CD4-positive, CD25-positive, alpha-beta regulatory T cell (primary cell): ENCODE data around the gene GPER1. TPM values are rescaled to one million over a fixed set of nuclear protein-coding genes. Genes with fewer than 3 reads are reported as not detected.
A peak's percentile ranks its signal among the peaks of the same experiment; 100 is the strongest.

ENCODE experiments used
- ATAC-seq, 2 donors: fragments of 150-1000 bp; cut with Tn5 transposase; one replicate each; pipeline ENCODE4 v1.10.0; 2021; ENCODE audit warnings: low read depth in 2 of 2, moderate number of reproducible peaks in 2 of 2, moderate library complexity in 1 of 2
- DNase-seq, 3 donors: peaks; one replicate each; pipeline versions ENCODE4 v3.0.0 to v3.0.0-alpha.2; 2012 to 2022; ENCODE audit warnings: mixed read lengths in 1 of 3
- H3K27ac ChIP-seq: one replicate; pipeline ENCODE4 v1.7.0; 2013; ENCODE audit warnings: mild to moderate bottlenecking, low read length; ENCODE audit not compliant: insufficient read depth, poor library complexity, severe bottlenecking
- H3K27me3 ChIP-seq: one replicate; pipeline ENCODE4 v1.7.0; 2013; ENCODE audit warnings: low read length; ENCODE audit not compliant: control insufficient read depth, insufficient read depth
- H3K36me3 ChIP-seq: one replicate; pipeline ENCODE4 v1.7.0; 2013; ENCODE audit warnings: mild to moderate bottlenecking, low read length, moderate library complexity; ENCODE audit not compliant: control insufficient read depth, insufficient read depth
- H3K4me1 ChIP-seq: 2 replicates; pipeline ENCODE4 v1.7.0; 2013; ENCODE audit warnings: mild to moderate bottlenecking, low read length; ENCODE audit not compliant: insufficient read depth, control insufficient read depth, poor library complexity, severe bottlenecking
- H3K4me3 ChIP-seq: one replicate; pipeline ENCODE4 v1.7.0; 2013; ENCODE audit warnings: low read depth, mild to moderate bottlenecking, low read length, moderate library complexity
- H3K9me3 ChIP-seq, 2 experiments: 1 replicate in 1 of 2; 2 replicates in 1 of 2; pipeline ENCODE4 v1.7.0; 2013; ENCODE audit warnings: low read length in 2 of 2, mild to moderate bottlenecking in 1 of 2, moderate library complexity in 1 of 2; ENCODE audit not compliant: control insufficient read depth in 2 of 2
- H3K27ac Mint-ChIP-seq, 3 donors: one replicate each; pipeline ENCODE4 v1.8.0; 2020 to 2022; ENCODE audit warnings: mild to moderate bottlenecking in 3 of 3, mixed read lengths in 3 of 3, moderate library complexity in 2 of 3
- H3K27me3 Mint-ChIP-seq: one replicate; pipeline ENCODE4 v1.8.0; 2022; ENCODE audit warnings: mild to moderate bottlenecking, mixed read lengths
- H3K36me3 Mint-ChIP-seq: one replicate; pipeline ENCODE4 v1.8.0; 2020; ENCODE audit warnings: mixed read lengths
- H3K4me1 Mint-ChIP-seq, 4 donors: one replicate each; pipeline ENCODE4 v1.8.0; 2020 to 2022; ENCODE audit warnings: mixed read lengths in 4 of 4, mild to moderate bottlenecking in 1 of 4
- H3K4me3 Mint-ChIP-seq, 4 donors: one replicate each; pipeline ENCODE4 v1.8.0; 2020 to 2022; ENCODE audit warnings: mild to moderate bottlenecking in 4 of 4, mixed read lengths in 4 of 4, moderate library complexity in 3 of 4
- H3K9me3 Mint-ChIP-seq, 7 donors: one replicate each; pipeline ENCODE4 v1.8.0; 2020 to 2022; ENCODE audit warnings: mixed read lengths in 7 of 7, mild to moderate bottlenecking in 3 of 7, moderate library complexity in 2 of 7
- polyA plus RNA-seq, 4 donors: library from polyadenylated mRNA; unstranded; fragments of 300-500 nt; fragmentation: Illumina TruSeq; gene quantifications; one replicate each; pipeline ENCODE4 v1.2.3, GENCODE V29; 2021
- total RNA-seq: library from RNA; stranded (reverse); gene quantifications from one replicate; pipeline ENCODE4 v1.2.3, GENCODE V29; 2022

GPER1 gene
- total and polyA plus RNA-seq, 5 donors from 2014 or later: 0.10 TPM; not detected in 4

- Histone ChIP-seq H3K27ac (no peak overlapping the region), H3K4me1 (peaks cover 6% of the 10 kb centered on the region), H3K9me3 (no peaks in the 10 kb centered on the region), H3K4me3 (no peak overlapping the region), H3K36me3 (no peaks in the 10 kb centered on the region), H3K27me3 (no peaks in the 10 kb centered on the region)
- H3K36me3 Mint-ChIP-seq: peaks cover 10% of the 10 kb centered on the region
- DNase-seq (no peak), ATAC-seq (no peak)
- peaks cover 6 to 17% (median 9%) of the 10 kb centered on the region in 4 donors for H3K4me1 Mint-ChIP-seq
- H3K27ac Mint-ChIP-seq: no peak overlapping the region
- no peak overlapping the region for H3K4me3 Mint-ChIP-seq
- H3K9me3 Mint-ChIP-seq: peaks cover 0 to 3% (median 0%) of the 10 kb centered on the region in 7 donors
- no peaks in the 10 kb centered on the region for H3K27me3 Mint-ChIP-seq
Observed at GRCh38 chr7:1100386-1100785, 12.5 kb downstream of the GPER1 start.

GRCh38 chr7:1100834-1101562, 13.1 kb downstream of the GPER1 start:
- no peaks in the 10 kb centered on the region for H3K27me3 Mint-ChIP-seq
- Histone ChIP-seq H3K4me1 (peaks cover 6% of the 10 kb centered on the region), H3K27me3 (no peaks in the 10 kb centered on the region), H3K36me3 (no peaks in the 10 kb centered on the region), H3K27ac (no peak overlapping the region), H3K9me3 (no peaks in the 10 kb centered on the region), H3K4me3 (no peak overlapping the region)
- H3K4me1 Mint-ChIP-seq: peaks cover 6 to 17% (median 9%) of the 10 kb centered on the region in 4 donors
- no peak for ATAC-seq
- no peak overlapping the region for H3K4me3 Mint-ChIP-seq
- H3K27ac Mint-ChIP-seq: no peak overlapping the region
- no peak for DNase-seq
- peaks cover 0 to 3% (median 0%) of the 10 kb centered on the region in 7 donors for H3K9me3 Mint-ChIP-seq
- H3K36me3 Mint-ChIP-seq: peaks cover 13% of the 10 kb centered on the region

GRCh38 chr7:1101563-1102431, 13.9 kb downstream of the GPER1 start:
- H3K36me3 ChIP-seq: no peaks in the 10 kb centered on the region
- Mint-ChIP-seq H3K27me3 (no peaks in the 10 kb centered on the region), H3K4me3 (peak overlapping the region in 1 of 4 donors; percentile 32), H3K9me3 (peaks cover 0 to 3% (median 0%) of the 10 kb centered on the region in 7 donors), H3K36me3 (peaks cover 13% of the 10 kb centered on the region), H3K4me1 (peaks cover 6 to 17% (median 9%) of the 10 kb centered on the region in 4 donors), H3K27ac (no peak overlapping the region)
- no peaks in the 10 kb centered on the region for H3K9me3 ChIP-seq
- ATAC-seq (no peak), DNase-seq (no peak)
- H3K4me1 ChIP-seq: peaks cover 6% of the 10 kb centered on the region
- no peak overlapping the region for H3K27ac ChIP-seq
- no peaks in the 10 kb centered on the region for H3K27me3 ChIP-seq
- H3K4me3 ChIP-seq: no peak overlapping the region

DNA sequence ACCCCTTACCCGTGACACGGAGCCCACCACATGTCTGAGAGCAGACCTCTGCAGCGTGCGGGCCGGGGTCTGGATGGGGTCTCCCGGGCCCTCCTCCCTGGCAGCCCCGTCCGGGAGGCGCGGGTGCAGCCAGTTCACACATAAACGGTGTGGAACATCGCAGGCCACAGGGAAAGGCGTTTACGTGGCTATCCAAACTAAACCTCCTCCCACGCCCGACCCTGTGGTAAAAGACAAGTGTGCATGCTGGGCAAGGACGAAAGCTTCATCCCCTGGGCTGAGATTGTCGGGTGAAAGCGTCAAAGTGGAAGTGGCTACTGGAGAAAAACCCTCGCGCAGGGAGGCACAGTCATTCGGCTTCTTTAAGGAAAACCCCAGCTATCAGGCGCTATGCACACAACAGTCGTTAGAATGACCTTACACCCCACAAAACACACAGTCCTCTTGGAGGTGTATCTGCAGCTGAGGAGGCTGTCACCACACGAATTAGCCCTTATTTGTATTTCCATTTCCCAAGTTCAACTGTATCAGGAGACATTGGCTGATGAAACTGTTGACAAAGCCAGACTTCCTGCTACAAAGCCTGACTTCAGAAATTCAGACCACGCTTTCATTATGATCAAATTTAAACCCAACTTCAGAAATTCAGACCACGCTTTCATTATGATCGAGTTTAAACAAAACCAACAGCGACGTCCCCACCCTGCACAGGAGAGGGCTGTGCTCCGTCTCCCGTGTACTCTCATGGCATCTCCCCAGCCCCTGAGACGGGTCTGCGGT, 15.3 kb downstream of the GPER1 start:
- DNase-seq: peak in 1 of 3 donors; percentile 41
- H3K27ac Mint-ChIP-seq: peak overlapping the region; percentile 61 to 67 (median 65)
- peak overlapping the region; percentile 56 to 66 (median 64) for H3K4me3 Mint-ChIP-seq

GRCh38 chr7:1103789-1104515, 16.0 kb downstream of the GPER1 start:
- DNase-seq (no peak), ATAC-seq (peak in 1 of 2 donors; percentile 8)
- Histone ChIP-seq H3K4me1 (peaks cover 6% of the 10 kb centered on the region), H3K27ac (no peak overlapping the region), H3K27me3 (no peaks in the 10 kb centered on the region), H3K9me3 (no peaks in the 10 kb centered on the region), H3K4me3 (peak overlapping the region; percentile 68), H3K36me3 (no peaks in the 10 kb centered on the region)
- Mint-ChIP-seq H3K27ac (peak overlapping the region in 2 of 3 donors; percentile 65 to 67), H3K36me3 (peaks cover 3% of the 10 kb centered on the region), H3K27me3 (no peaks in the 10 kb centered on the region), H3K4me1 (peaks cover 6 to 17% (median 9%) of the 10 kb centered on the region in 4 donors), H3K9me3 (no peaks in the 10 kb centered on the region), H3K4me3 (peak overlapping the region in 3 of 4 donors; percentile 56 to 65 (median 64))

More for the DNA sequence above, 15.3 kb downstream of the GPER1 start:
- H3K9me3 Mint-ChIP-seq: no peaks in the 10 kb centered on the region
- H3K27ac ChIP-seq: no peak overlapping the region
- H3K9me3 ChIP-seq: no peaks in the 10 kb centered on the region
- H3K36me3 Mint-ChIP-seq: peaks cover 4% of the 10 kb centered on the region
- H3K4me3 ChIP-seq: peak overlapping the region; percentile 68
- no peaks in the 10 kb centered on the region for H3K36me3 ChIP-seq
- no peaks in the 10 kb centered on the region for H3K27me3 ChIP-seq
- H3K4me1 Mint-ChIP-seq: peaks cover 6 to 17% (median 9%) of the 10 kb centered on the region in 4 donors
- peak; percentile 10 to 30 for ATAC-seq
- no peaks in the 10 kb centered on the region for H3K27me3 Mint-ChIP-seq
- H3K4me1 ChIP-seq: peaks cover 6% of the 10 kb centered on the region

GRCh38 chr7:1104516-1105179, 16.7 kb downstream of the GPER1 start:
- no peak overlapping the region for H3K4me3 Mint-ChIP-seq
- no peaks in the 10 kb centered on the region for H3K36me3 ChIP-seq
- no peaks in the 10 kb centered on the region for H3K9me3 Mint-ChIP-seq
- H3K4me1 ChIP-seq: peaks cover 6% of the 10 kb centered on the region
- DNase-seq (peak in 1 of 3 donors; percentile 28), ATAC-seq (no peak)
- peaks cover 6 to 17% (median 9%) of the 10 kb centered on the region in 4 donors for H3K4me1 Mint-ChIP-seq
- H3K4me3 ChIP-seq: no peak overlapping the region
- no peaks in the 10 kb centered on the region for H3K9me3 ChIP-seq
- H3K27ac ChIP-seq: no peak overlapping the region
- no peaks in the 10 kb centered on the region for H3K27me3 Mint-ChIP-seq
- no peak overlapping the region for H3K27ac Mint-ChIP-seq
- H3K36me3 Mint-ChIP-seq: peaks cover 3% of the 10 kb centered on the region
- no peaks in the 10 kb centered on the region for H3K27me3 ChIP-seq
